ENCODE measurements around the gene CEP128.

CEP128 gene

DNA sequence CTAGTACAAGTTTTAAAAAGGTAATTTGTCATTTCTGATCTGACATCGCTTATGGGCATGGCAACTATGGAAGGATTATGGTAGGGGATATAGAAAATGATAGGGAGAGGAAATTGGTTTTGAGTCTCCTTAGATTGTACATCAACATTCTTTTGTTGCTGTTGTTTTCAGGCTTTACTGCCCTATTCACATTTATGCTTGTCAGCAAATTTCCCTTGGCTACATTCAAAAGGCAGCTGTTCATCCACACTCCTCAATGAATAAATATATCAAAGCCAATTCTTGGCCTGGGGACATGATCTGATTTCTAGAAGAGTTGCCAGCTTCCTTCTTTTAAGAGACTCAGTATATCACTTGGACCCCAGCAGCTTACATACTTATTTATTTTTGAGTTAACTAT lies 283.4 kb downstream of the CEP128 start:
- DNase-seq = no peak

GRCh38 chr14:80653956-80654355 lies 287.6 kb downstream of the CEP128 start:
- no peak for DNase-seq

DNA sequence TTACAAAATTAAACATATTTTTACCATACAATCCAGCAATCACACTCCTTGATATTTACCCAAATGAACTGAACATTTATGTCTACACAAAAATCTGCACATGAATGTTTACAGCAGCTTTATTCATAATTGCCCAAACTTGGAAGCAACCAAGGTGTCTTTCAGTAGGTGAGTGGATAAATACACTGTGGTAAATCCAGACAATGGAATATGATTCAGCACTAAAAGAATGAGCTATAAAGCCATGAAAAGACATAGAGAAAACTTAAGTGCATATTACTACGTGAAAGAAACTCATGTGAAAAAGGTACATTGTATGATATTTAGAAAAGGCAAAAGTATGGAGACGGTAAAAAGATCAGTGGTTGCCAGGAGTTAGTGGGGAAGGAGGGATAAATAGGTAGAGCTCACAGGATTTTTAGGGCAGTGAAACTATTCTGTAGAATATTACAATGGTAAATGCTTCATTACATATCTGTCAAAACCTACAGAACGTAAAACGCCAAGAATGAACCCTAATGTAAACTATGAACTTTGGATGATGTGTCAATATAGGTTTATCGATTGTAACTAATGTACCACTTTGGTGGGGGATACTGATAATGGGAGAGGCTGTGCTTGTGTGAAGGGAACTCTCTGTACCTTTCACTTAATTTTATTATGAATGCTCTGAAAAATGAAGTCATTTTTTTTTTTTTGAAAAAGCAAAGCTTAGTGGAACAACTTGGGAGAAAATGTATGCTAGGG lies 295.7 kb downstream of the CEP128 start:
- DNase-seq = no peak

GRCh38 chr14:80644826-80645225 lies 296.7 kb downstream of the CEP128 start:
- no peak for DNase-seq

DNA sequence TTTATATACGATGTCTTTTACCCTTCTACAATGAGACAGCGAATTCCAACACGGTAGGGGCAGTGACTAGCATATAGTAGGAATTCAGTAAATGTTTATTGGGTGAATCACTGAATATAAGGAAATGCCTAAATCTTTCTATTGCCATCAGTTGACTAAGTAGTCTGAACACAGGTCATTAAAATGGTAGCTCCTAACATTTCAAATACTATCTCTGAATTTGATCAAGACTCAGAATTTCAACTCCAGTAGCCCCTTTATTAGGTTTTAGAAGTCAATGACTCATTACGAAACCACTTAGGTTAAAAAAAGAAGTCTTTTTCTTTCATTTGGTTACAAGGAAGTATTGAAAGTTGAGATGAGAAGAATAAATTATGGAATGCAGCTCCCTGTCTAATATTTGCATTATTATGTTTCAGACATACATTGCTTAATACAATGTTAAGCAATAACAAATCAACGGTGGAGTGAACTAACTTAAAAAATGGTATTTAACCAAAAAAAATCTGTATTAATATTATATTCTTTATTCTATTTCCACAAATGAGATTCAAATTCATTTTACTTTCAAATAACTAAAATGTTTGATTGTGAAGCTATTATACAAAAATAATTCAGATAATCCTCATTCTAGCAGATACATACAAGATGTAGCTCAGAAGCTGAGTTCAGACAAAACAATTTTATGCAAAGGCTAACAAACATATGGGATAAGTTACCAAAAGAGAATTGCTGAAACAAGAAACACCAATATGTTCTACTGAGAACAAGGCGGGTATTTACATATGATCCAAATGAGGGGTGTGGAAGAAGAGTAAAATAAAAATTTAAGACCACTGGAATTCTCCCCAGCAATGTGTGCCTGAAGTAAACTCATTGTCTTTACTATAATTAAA lies 302.7 kb downstream of the CEP128 start:
- DNase-seq = peak; percentile 27

DNA sequence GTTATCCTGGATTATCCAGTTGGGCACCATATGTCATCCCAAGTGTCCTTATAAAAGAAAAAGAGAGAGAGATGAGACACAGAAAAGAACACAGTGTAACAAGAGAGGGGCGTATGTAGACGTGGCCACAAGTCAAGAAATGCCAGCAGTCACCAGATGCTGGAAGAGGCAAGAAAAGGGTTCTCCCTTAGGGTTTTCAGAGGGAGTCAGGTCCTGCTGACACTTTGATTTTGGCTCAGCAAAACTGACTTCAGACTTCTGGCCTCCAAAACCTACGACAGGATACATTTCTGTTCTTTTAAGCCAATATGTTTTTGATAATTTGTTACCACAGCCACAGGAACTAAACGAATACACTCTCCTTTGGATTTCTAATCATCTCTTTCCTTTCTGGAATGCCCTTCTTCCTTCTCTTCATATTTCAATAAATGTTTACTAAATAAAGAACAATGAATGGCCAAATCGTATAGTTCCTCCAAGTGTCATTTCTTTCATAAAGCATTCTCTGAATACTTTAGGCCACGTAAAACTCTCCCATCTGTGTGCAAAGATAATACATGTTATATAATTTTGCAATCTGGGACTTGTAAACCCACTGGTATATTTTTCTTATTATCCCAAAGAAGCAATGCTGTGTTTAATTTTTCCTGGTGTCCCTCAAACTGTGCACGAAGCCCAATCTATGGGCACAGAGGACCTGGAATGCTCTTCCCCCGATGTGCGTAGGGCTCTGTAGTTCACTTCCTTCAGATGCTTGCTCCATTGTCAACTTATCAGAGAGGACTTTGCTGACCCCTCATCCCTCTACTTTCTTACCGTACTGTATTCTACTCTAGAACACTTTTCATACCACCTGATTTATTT lies 303.6 kb downstream of the CEP128 start:
- DNase-seq = no peak

DNA sequence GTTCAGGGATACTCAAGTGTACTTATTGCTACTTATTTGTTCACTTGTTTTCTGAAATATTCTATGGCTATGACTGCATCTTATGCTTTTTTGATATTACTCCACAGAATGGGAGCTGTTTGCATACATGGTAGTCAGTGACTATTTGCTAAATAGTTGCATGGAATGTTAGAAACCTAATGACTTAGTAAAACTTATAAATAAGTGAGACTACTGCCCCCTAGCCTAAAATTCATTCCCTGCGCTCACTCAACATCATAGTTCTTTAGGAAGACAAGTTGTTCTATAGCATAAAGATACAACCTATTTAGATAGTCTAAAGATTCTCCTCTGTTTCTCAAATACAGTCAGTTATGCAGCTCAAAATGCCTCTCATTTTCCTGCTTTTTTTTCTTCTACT lies 305.5 kb downstream of the CEP128 start:
- DNase-seq = no peak

GRCh38 chr14:80634106-80634758 lies 307.3 kb downstream of the CEP128 start:
- no peak for DNase-seq

GRCh38 chr14:80629606-80630005 lies 311.9 kb downstream of the CEP128 start:
- DNase-seq = no peak

- no peak for DNase-seq
Measured at GRCh38 chr14:80628547-80628946, 313.0 kb downstream of the CEP128 start.

DNA sequence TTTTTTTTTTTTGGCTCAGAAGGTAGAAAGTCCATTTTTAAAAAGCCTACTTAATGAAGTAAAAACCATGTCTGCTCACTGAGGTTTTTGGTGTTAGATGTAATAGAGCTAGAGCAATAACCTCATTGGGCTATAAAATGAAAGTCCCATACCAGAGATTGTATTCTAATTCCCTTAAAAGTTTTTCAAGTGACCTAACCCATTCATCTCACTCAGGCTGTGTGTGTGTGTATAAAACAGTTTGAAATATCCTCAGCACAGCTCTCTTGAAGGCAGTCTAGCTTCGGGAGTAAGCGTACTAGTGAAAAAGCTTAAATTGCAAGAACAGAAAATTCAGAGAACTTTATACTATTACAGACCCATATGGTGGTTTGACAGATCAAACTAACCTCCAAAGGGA lies 313.8 kb downstream of the CEP128 start:
- DNase-seq = no peak

DNA sequence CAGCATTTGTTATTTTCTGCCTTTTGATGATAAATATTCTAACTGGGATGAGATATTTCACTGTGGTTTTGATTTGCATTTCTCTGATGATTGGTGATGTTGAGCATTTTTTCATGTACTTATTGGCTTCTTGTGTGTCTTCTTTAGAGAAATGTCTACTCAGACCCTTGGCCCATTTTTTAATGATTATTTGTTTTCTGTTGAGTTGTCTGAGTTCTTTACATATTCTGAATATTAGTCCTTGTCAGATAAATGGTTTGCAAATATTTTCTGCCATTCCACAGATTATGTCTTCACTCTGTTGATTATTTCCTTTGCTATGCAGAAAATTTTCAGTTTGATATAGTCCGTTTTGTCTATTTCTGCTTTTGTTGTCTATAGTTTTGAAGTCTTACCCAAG lies 317.0 kb downstream of the CEP128 start:
- DNase-seq = no peak

- DNase-seq = no peak
Measured at GRCh38 chr14:80621701-80622100, 319.8 kb downstream of the CEP128 start.

GRCh38 chr14:80620434-80620833 lies 321.1 kb downstream of the CEP128 start:
- no peak for DNase-seq

GRCh38 chr14:80618751-80619329 lies 322.7 kb downstream of the CEP128 start:
- no peak for DNase-seq

- no peak for DNase-seq
Measured at GRCh38 chr14:80615831-80616230, 325.7 kb downstream of the CEP128 start.

- no peak for DNase-seq
Measured at GRCh38 chr14:80609055-80609454, 332.5 kb downstream of the CEP128 start.

- DNase-seq = no peak
Measured at GRCh38 chr14:80608563-80608962, 333.0 kb downstream of the CEP128 start.

- DNase-seq = no peak
Measured at GRCh38 chr14:80607430-80608190, 333.9 kb downstream of the CEP128 start.

DNA sequence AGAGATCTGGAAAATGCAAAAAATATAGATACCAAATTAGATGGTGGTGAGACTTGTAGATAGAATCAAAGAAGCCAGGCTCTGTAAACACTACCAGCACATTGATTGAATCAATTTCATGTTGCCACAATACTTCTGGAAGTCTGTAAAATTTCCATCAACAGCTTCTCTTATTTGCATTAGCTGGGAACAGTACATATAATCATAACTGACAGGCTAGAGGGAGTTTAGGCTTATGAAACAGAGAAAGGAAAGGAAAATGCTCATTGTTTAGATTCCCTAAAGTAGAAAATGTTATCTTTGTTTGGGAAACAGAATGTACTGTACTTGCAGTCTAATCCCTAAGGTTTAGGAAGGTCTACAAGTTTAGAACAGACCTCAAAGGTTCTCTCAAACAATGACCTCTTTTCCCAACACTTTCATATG lies 335.2 kb downstream of the CEP128 start:
- DNase-seq = no peak

DNA sequence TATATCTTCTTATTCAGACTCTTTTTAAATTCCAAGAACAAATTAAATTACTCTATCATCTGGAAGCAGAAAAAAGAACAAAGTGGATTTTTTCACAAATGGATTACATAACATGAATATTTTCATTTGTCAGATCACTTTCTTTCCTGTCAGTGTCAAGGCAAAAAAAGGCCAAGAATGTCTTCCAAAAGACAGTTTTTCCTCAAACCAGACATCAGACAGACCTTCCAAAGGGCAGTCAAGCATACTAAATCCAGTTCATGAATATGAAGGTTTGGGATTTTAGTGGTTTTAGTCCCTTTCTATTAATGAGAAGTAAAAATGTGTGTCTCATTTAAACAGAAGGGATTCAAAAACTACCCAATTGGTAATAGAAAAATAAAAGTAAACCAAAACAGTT lies 336.0 kb downstream of the CEP128 start:
- no peak for DNase-seq

All from MV-4-11 (cell line).